HepG2 (cell line): ENCODE measurements around the gene C16orf87. TPM values are rescaled to one million over a fixed set of nuclear protein-coding genes. Genes with fewer than 3 reads are reported as not detected.

Experiments used
- E2F2 ChIP-seq: sonication (generic); formaldehyde crosslinking; IDR thresholded peaks from 2 replicates; pipeline ENCODE4 v1.4.0; 2020; ENCODE audit warnings: missing genetic modification reagents, borderline replicate concordance
- EEA1 ChIP-seq: sonication (generic); formaldehyde crosslinking; IDR thresholded peaks from 2 replicates; pipeline ENCODE4 v1.5.1; 2020; ENCODE audit warnings: mild to moderate bottlenecking, missing genetic modification reagents, borderline replicate concordance
- ELF3 ChIP-seq: IDR thresholded peaks from 2 replicates; pipeline ENCODE4 v1.6.1; 2016; ENCODE audit warnings: missing genetic modification reagents, missing compliant biosample characterization
- IRF2 ChIP-seq: IDR thresholded peaks from 2 replicates; pipeline ENCODE4 v1.6.1; 2018; ENCODE audit warnings: missing genetic modification reagents, missing compliant biosample characterization
- KLF6 ChIP-seq: IDR thresholded peaks from 2 replicates; pipeline ENCODE4 v1.8.0; 2016; ENCODE audit warnings: missing biosample characterization, missing genetic modification reagents
- MTA3 ChIP-seq: sonication (generic); formaldehyde crosslinking; IDR thresholded peaks from 2 replicates; pipeline ENCODE4 v1.4.0; 2020; ENCODE audit warnings: missing genetic modification reagents
- MTF1 ChIP-seq: sonication (generic); formaldehyde crosslinking; IDR thresholded peaks from 2 replicates; pipeline ENCODE4 v1.5.0; 2020; ENCODE audit warnings: missing genetic modification reagents
- RBM39 ChIP-seq: fragments of 200-400 bp; formaldehyde crosslinking; IDR thresholded peaks from one replicate; pipeline ENCODE4 v1.6.1; 2018; ENCODE audit warnings: antibody characterized with exemption, mild to moderate bottlenecking, low read depth, low read length; ENCODE audit not compliant: poor library complexity, severe bottlenecking
- SMAD1 ChIP-seq: sonication (generic); formaldehyde crosslinking; IDR thresholded peaks from 2 replicates; pipeline ENCODE4 v1.4.0; 2020; ENCODE audit warnings: missing genetic modification reagents, low read depth, mild to moderate bottlenecking, borderline replicate concordance
- TAF15 ChIP-seq: fragments of 200-400 bp; formaldehyde crosslinking; IDR thresholded peaks from one replicate; pipeline ENCODE4 v1.6.1; 2018; ENCODE audit warnings: mild to moderate bottlenecking, low read depth, low read length; ENCODE audit not compliant: poor library complexity, severe bottlenecking
- TBP ChIP-seq: sonication (generic); formaldehyde crosslinking; IDR thresholded peaks from 2 replicates; pipeline ENCODE4 v1.5.0; 2020; ENCODE audit warnings: missing genetic modification reagents
- ZBTB21 ChIP-seq: sonication (generic); formaldehyde crosslinking; IDR thresholded peaks from 2 replicates; pipeline ENCODE4 v1.4.0; 2020; ENCODE audit warnings: missing genetic modification reagents
- ZFP36L2 ChIP-seq: sonication (generic); formaldehyde crosslinking; IDR thresholded peaks from 2 replicates; pipeline ENCODE4 v1.4.0; 2020; ENCODE audit warnings: missing genetic modification reagents
- ZNF224 ChIP-seq: sonication (generic); formaldehyde crosslinking; IDR thresholded peaks from 2 replicates; pipeline ENCODE4 v1.5.0; 2020; ENCODE audit warnings: mild to moderate bottlenecking, missing genetic modification reagents
- ZNF251 ChIP-seq: sonication (generic); formaldehyde crosslinking; IDR thresholded peaks from 2 replicates; pipeline ENCODE4 v1.9.0; 2021; ENCODE audit warnings: mild to moderate bottlenecking, missing genetic modification reagents
- ZNF350 ChIP-seq: sonication (generic); formaldehyde crosslinking; IDR thresholded peaks from 2 replicates; pipeline ENCODE4 v1.4.0; 2020; ENCODE audit warnings: mild to moderate bottlenecking, low read depth, missing genetic modification reagents, borderline replicate concordance
- ZNF567 ChIP-seq: sonication (generic); formaldehyde crosslinking; IDR thresholded peaks from 2 replicates; pipeline ENCODE4 v1.8.1; 2023; ENCODE audit warnings: mild to moderate bottlenecking, missing genetic modification reagents, borderline replicate concordance
- ZNF652 ChIP-seq: IDR thresholded peaks from 2 replicates; pipeline ENCODE4 v1.6.1; 2016; ENCODE audit warnings: low read depth, borderline replicate concordance
- ZNF670 ChIP-seq: sonication (generic); formaldehyde crosslinking; IDR thresholded peaks from 2 replicates; pipeline ENCODE4 v1.8.0; 2022; ENCODE audit warnings: mild to moderate bottlenecking, missing genetic modification reagents, borderline replicate concordance
- ZNF878 ChIP-seq: sonication (generic); formaldehyde crosslinking; IDR thresholded peaks from 2 replicates; pipeline ENCODE4 v1.8.1; 2023; ENCODE audit warnings: mild to moderate bottlenecking, missing genetic modification reagents, moderate library complexity
- polyA plus RNA-seq, 8 experiments: library from polyadenylated mRNA; depleted of rRNA in 3 of 8; stranded (reverse) in 7 of 8; unstranded in 1 of 8; fragments of >200 nt; fragmentation: Illumina TruSeq in 4 of 8; extraction: Trizol in 4 of 8; gene quantifications; 2 replicates each; pipeline versions ENCODE4 v1.2.1 to v1.2.3, GENCODE V29; 2011 to 2016; ENCODE audit warnings: low read depth in 4 of 8, missing spikeins in 1 of 8, mixed read lengths in 1 of 8; ENCODE audit not compliant: insufficient read depth in 1 of 8
- total RNA-seq, 5 experiments: library from RNA; depleted of rRNA; stranded (reverse); fragments of >200 nt; fragmentation: Illumina TruSeq; extraction: Trizol; gene quantifications; 2 replicates each; pipeline ENCODE4 v1.2.3, GENCODE V29; 2016; ENCODE audit warnings: low read depth in 1 of 5
- TF ChIP-seq, protein P1 (sequence below): sonication (generic); formaldehyde crosslinking; IDR thresholded peaks from 2 replicates; pipeline ENCODE4 v1.4.0; 2020; ENCODE audit warnings: mild to moderate bottlenecking, missing genetic modification reagents, borderline replicate concordance
- TF ChIP-seq, protein P2 (sequence below): sonication (generic); formaldehyde crosslinking; IDR thresholded peaks from 2 replicates; pipeline ENCODE4 v1.5.0; 2020; ENCODE audit warnings: mild to moderate bottlenecking, missing genetic modification reagents
- TF ChIP-seq, protein P3 (sequence below): sonication (generic); formaldehyde crosslinking; IDR thresholded peaks from 2 replicates; pipeline ENCODE4 v1.5.1; 2020; ENCODE audit warnings: missing genetic modification reagents, mild to moderate bottlenecking, borderline replicate concordance

The C16orf87 gene
- total and polyA plus RNA-seq, 2 of the 13 experiments (the other 11 are each of a cell fraction or from before 2014, with no cell fraction given) = 8.6 to 19.5 TPM

DNA sequence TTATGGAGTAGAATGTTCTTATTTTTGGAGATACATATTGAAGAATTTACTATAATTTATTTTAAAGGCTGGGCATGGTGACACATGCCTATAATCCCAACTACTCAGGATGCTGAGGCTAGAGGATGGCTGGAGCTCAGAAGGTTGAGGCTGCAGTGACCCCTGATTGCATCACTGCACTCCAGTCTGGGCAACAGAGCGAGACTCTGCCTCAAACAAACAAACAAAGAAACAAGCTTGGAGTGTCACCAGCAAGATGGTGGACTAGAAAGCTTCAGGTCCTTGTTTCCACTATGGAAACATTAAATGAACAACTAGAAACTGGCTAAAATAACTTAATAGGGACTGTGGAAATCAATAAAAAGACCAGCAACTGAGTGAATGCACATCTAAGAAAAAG is 35.3 kb upstream of the C16orf87 start (continued):
- TF ChIP-seq KLF6 (CRISPR knock-in tag) = no peak
- TF ChIP-seq TAF15 = no peak
- TF ChIP-seq ZNF670 (CRISPR knock-in tag) = no peak
- TF ChIP-seq ZNF224 (CRISPR knock-in tag) = no peak
- no peak for TF ChIP-seq ZNF652 (CRISPR knock-in tag)
- TF ChIP-seq, protein P1, sequence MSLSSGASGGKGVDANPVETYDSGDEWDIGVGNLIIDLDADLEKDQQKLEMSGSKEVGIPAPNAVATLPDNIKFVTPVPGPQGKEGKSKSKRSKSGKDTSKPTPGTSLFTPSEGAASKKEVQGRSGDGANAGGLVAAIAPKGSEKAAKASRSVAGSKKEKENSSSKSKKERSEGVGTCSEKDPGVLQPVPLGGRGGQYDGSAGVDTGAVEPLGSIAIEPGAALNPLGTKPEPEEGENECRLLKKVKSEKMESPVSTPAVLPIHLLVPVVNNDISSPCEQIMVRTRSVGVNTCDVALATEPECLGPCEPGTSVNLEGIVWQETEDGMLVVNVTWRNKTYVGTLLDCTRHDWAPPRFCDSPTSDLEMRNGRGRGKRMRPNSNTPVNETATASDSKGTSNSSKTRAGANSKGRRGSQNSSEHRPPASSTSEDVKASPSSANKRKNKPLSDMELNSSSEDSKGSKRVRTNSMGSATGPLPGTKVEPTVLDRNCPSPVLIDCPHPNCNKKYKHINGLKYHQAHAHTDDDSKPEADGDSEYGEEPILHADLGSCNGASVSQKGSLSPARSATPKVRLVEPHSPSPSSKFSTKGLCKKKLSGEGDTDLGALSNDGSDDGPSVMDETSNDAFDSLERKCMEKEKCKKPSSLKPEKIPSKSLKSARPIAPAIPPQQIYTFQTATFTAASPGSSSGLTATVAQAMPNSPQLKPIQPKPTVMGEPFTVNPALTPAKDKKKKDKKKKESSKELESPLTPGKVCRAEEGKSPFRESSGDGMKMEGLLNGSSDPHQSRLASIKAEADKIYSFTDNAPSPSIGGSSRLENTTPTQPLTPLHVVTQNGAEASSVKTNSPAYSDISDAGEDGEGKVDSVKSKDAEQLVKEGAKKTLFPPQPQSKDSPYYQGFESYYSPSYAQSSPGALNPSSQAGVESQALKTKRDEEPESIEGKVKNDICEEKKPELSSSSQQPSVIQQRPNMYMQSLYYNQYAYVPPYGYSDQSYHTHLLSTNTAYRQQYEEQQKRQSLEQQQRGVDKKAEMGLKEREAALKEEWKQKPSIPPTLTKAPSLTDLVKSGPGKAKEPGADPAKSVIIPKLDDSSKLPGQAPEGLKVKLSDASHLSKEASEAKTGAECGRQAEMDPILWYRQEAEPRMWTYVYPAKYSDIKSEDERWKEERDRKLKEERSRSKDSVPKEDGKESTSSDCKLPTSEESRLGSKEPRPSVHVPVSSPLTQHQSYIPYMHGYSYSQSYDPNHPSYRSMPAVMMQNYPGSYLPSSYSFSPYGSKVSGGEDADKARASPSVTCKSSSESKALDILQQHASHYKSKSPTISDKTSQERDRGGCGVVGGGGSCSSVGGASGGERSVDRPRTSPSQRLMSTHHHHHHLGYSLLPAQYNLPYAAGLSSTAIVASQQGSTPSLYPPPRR (CRISPR knock-in tag) = peak; percentile 38; the same call in 1 of the 2 replicates
- no peak for TF ChIP-seq RBM39
- peak; percentile 15; the same call in 1 of the 2 replicates for TF ChIP-seq ZNF350 (CRISPR knock-in tag)
- no peak for TF ChIP-seq TBP (CRISPR knock-in tag)
- no peak for TF ChIP-seq E2F2 (CRISPR knock-in tag)
- TF ChIP-seq SMAD1 = no peak
- no peak for TF ChIP-seq EEA1 (CRISPR knock-in tag)
- no peak; the same call in 1 of the 2 replicates for TF ChIP-seq ZNF878 (CRISPR knock-in tag)
- no peak for TF ChIP-seq MTA3
- TF ChIP-seq, protein P2, sequence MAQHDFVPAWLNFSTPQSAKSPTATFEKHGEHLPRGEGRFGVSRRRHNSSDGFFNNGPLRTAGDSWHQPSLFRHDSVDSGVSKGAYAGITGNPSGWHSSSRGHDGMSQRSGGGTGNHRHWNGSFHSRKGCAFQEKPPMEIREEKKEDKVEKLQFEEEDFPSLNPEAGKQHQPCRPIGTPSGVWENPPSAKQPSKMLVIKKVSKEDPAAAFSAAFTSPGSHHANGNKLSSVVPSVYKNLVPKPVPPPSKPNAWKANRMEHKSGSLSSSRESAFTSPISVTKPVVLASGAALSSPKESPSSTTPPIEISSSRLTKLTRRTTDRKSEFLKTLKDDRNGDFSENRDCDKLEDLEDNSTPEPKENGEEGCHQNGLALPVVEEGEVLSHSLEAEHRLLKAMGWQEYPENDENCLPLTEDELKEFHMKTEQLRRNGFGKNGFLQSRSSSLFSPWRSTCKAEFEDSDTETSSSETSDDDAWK (CRISPR knock-in tag) = no peak
- TF ChIP-seq ZNF567 = no peak
- TF ChIP-seq, protein P3, sequence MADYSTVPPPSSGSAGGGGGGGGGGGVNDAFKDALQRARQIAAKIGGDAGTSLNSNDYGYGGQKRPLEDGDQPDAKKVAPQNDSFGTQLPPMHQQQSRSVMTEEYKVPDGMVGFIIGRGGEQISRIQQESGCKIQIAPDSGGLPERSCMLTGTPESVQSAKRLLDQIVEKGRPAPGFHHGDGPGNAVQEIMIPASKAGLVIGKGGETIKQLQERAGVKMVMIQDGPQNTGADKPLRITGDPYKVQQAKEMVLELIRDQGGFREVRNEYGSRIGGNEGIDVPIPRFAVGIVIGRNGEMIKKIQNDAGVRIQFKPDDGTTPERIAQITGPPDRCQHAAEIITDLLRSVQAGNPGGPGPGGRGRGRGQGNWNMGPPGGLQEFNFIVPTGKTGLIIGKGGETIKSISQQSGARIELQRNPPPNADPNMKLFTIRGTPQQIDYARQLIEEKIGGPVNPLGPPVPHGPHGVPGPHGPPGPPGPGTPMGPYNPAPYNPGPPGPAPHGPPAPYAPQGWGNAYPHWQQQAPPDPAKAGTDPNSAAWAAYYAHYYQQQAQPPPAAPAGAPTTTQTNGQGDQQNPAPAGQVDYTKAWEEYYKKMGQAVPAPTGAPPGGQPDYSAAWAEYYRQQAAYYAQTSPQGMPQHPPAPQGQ (CRISPR knock-in tag) = no peak
- no peak for TF ChIP-seq ZBTB21 (CRISPR knock-in tag)
- TF ChIP-seq ELF3 = peak; percentile 36; the same call in 1 of the 2 replicates
- no peak for TF ChIP-seq ZFP36L2 (CRISPR knock-in tag)
- TF ChIP-seq MTF1 (CRISPR knock-in tag) = no peak
- TF ChIP-seq ZNF251 (CRISPR knock-in tag) = no peak
- TF ChIP-seq IRF2 (CRISPR knock-in tag) = no peak
